HEK293T (cell line): Measurements from ENCODE around the gene RPS21.

Source experiments
- CTCF ChIA-PET: fragments of 350-600 bp; formaldehyde crosslinking; extraction: SDS; loops from one replicate; lab custom pipeline; 2021; ENCODE audit warnings: antibody characterized with exemption, inconsistent platforms; lab: Yijun Ruan, JAX
- POLR2A ChIA-PET: fragments of 350-600 bp; formaldehyde crosslinking; extraction: SDS; loops from one replicate; lab custom pipeline; 2020; ENCODE audit warnings: antibody characterized with exemption, inconsistent platforms; lab: Yijun Ruan, JAX
- DNase-seq: peaks from one replicate; pipeline ENCODE4 v3.0.0; 2012; ENCODE audit warnings: mixed read lengths; ENCODE audit errors: extremely low spot score
- ARNT ChIP-seq: fragments of 450-650 bp; IDR thresholded peaks from 2 replicates; pipeline ENCODE4 v1.6.1; 2017; ENCODE audit warnings: mild to moderate bottlenecking
- BHLHE40 ChIP-seq: fragments of 450-650 bp; IDR thresholded peaks from 2 replicates; pipeline ENCODE4 v1.6.1; 2016; ENCODE audit warnings: mild to moderate bottlenecking, moderate library complexity, borderline replicate concordance
- CTBP1 ChIP-seq: fragments of 450-650 bp; IDR thresholded peaks from 2 replicates; pipeline ENCODE4 v1.6.1; 2016; ENCODE audit warnings: borderline replicate concordance
- ELF4 ChIP-seq: fragments of 450-650 bp; IDR thresholded peaks from 2 replicates; pipeline ENCODE4 v1.6.1; 2017; ENCODE audit warnings: antibody characterized with exemption
- FOXA1 ChIP-seq: fragments of 450-650 bp; IDR thresholded peaks from 2 replicates; pipeline ENCODE4 v1.6.1; 2016; ENCODE audit warnings: mild to moderate bottlenecking
- FOXK2 ChIP-seq: fragments of 450-650 bp; IDR thresholded peaks from 2 replicates; pipeline ENCODE4 v1.6.1; 2016; ENCODE audit warnings: mild to moderate bottlenecking
- FOXM1 ChIP-seq: fragments of 450-650 bp; IDR thresholded peaks from 2 replicates; pipeline ENCODE4 v1.6.1; 2017; ENCODE audit warnings: mild to moderate bottlenecking, borderline replicate concordance
- HDGF ChIP-seq: fragments of 450-650 bp; IDR thresholded peaks from 2 replicates; pipeline ENCODE4 v1.6.1; 2017; ENCODE audit warnings: antibody characterized with exemption, borderline replicate concordance
- L3MBTL2 ChIP-seq: fragments of 450-650 bp; conservative IDR thresholded peaks from 2 replicates; pipeline ENCODE4 v1.6.1; 2016; ENCODE audit warnings: mild to moderate bottlenecking
- LEF1 ChIP-seq: fragments of 450-650 bp; IDR thresholded peaks from 2 replicates; pipeline ENCODE4 v1.6.1; 2017; ENCODE audit warnings: mild to moderate bottlenecking, borderline replicate concordance
- NFRKB ChIP-seq: fragments of 450-650 bp; IDR thresholded peaks from 2 replicates; pipeline ENCODE4 v1.6.1; 2016; ENCODE audit warnings: mild to moderate bottlenecking, moderate library complexity
- PKNOX1 ChIP-seq: fragments of 450-650 bp; IDR thresholded peaks from 2 replicates; pipeline ENCODE4 v1.6.1; 2016
- SP1 ChIP-seq: fragments of 450-650 bp; IDR thresholded peaks from 2 replicates; pipeline ENCODE4 v1.6.1; 2017
- SUZ12 ChIP-seq: fragments of 450-650 bp; IDR thresholded peaks from 2 replicates; pipeline ENCODE4 v1.6.1; 2016; ENCODE audit warnings: mild to moderate bottlenecking
- TARDBP ChIP-seq: fragments of 450-650 bp; IDR thresholded peaks from 2 replicates; pipeline ENCODE4 v1.6.1; 2016
- ZNF384 ChIP-seq: fragments of 450-650 bp; IDR thresholded peaks from 2 replicates; pipeline ENCODE4 v1.6.1; 2016

The RPS21 gene

GRCh38 chr20:62413025-62413570, 26.2 kb downstream of the RPS21 start:
- no peak for TF ChIP-seq HDGF
- TF ChIP-seq TARDBP: no peak
- TF ChIP-seq BHLHE40: no peak
- ChIA-PET POLR2A (no interaction called here), CTCF (no interaction called here)
- DNase-seq: no peak

- no peak for DNase-seq
- TF ChIP-seq ZNF384: no peak
- TF ChIP-seq NFRKB: no peak
- TF ChIP-seq PKNOX1: no peak
- no peak for TF ChIP-seq SP1
- TF ChIP-seq SUZ12: no peak
- TF ChIP-seq L3MBTL2: no peak
- no peak for TF ChIP-seq ELF4
- TF ChIP-seq HDGF: no peak
- TF ChIP-seq TARDBP: no peak
- TF ChIP-seq ARNT: no peak
- ChIA-PET CTCF (no interaction called here), POLR2A (no interaction called here)
Observed at GRCh38 chr20:62413896-62414481, 27.1 kb downstream of the RPS21 start.

GRCh38 chr20:62415354-62416111, 28.6 kb downstream of the RPS21 start:
- no peak for TF ChIP-seq FOXK2
- no peak for TF ChIP-seq ZNF384
- no peak for TF ChIP-seq HDGF
- no peak for TF ChIP-seq LEF1
- TF ChIP-seq SP1: no peak
- no peak for TF ChIP-seq NFRKB
- ChIA-PET CTCF (interaction anchor here (0.6 kb wide), 1 partner anchor 10 kb away, joined by 4 read pairs; no protein-coding TSS in a partner anchor), POLR2A (no interaction called here)
- no peak for DNase-seq

GRCh38 chr20:62416651-62417637, 30.0 kb downstream of the RPS21 start:
- CTCF ChIA-PET: no interaction called here
- TF ChIP-seq NFRKB (no peak), ARNT (no peak), L3MBTL2 (no peak), HDGF (no peak), FOXM1 (no peak), ZNF384 (no peak), LEF1 (no peak), CTBP1 (no peak), SP1 (no peak), SUZ12 (no peak)
- DNase-seq: no peak
- POLR2A ChIA-PET: no interaction called here

DNA sequence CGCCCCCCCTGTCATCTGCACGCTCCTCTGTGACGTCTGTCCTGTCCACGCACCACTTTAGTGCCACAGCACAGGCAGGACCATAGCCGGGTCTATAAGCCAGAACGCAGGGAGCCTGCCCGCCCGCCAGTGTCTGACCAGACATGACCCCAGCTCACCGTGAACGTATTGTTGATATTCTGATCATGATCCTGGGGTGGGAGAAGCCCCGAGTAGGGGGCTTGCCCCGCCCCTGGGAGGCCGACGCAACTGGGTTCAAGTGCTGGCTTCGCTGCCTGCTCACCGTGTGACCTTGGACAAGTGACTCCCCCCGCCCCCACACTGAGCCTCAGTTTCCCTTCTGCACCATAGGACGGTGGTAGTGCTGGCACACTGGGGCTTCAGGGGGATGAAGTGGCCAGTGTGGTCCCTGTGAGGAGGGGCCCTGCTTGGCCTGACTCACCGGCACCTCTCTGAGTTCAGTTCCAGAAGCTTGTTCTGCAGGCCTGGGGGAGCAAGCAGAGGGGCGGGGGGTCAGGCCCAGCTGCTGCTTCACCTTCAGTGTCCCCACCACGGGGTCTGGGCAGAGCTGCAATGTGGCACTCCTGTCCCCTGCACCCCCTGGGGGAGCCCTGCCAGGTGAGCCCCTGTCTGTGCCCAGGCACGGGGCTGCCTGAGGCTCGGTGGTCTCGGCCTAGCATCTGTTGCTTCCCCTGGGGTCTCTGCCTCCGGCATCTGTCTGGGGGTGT, 31.2 kb downstream of the RPS21 start:
- no peak for TF ChIP-seq LEF1
- TF ChIP-seq SP1: no peak
- no peak for TF ChIP-seq NFRKB
- no peak for TF ChIP-seq CTBP1
- no peak for TF ChIP-seq ELF4
- TF ChIP-seq SUZ12: no peak
- no peak for TF ChIP-seq ARNT
- no peak for TF ChIP-seq L3MBTL2
- TF ChIP-seq FOXK2: no peak
- no peak for TF ChIP-seq ZNF384
- no peak for TF ChIP-seq PKNOX1
- TF ChIP-seq BHLHE40: no peak
- TF ChIP-seq FOXM1: no peak
- TF ChIP-seq FOXA1: no peak
- TF ChIP-seq HDGF: no peak
- no peak for TF ChIP-seq TARDBP
- no peak for DNase-seq
- CTCF ChIA-PET: interaction anchor here (2.3 kb wide), 1 partner anchor 8 kb away, joined by 7 read pairs; no protein-coding TSS in a partner anchor
- POLR2A ChIA-PET: no interaction called here
